AG04449 (cell line): ENCODE data around the gene RBFOX1.

Experiments
- CTCF ChIA-PET: fragments of 350-600 bp; formaldehyde crosslinking; extraction: SDS; loops from one replicate; lab custom pipeline; 2021; ENCODE audit warnings: antibody characterized with exemption; lab: Yijun Ruan, JAX
- POLR2A ChIA-PET: fragments of 400-600, 350-600 bp; formaldehyde crosslinking; extraction: SDS; loops from one replicate; lab custom pipeline; 2020; ENCODE audit warnings: antibody characterized with exemption, inconsistent platforms; lab: Yijun Ruan, JAX
- DNase-seq: peaks from one replicate; pipeline ENCODE4 v3.0.0-alpha.2; 2010; ENCODE audit warnings: low read depth, low spot score
- H3K4me3 ChIP-seq: 2 replicates; pipeline ENCODE4 v1.5.1; 2011; ENCODE audit warnings: low read depth, mild to moderate bottlenecking, control low read depth, low read length
- TF ChIP-seq, protein P1 (sequence below): IDR thresholded peaks from one replicate; pipeline ENCODE4 v1.5.1; 2011; ENCODE audit warnings: mild to moderate bottlenecking, moderate library complexity, low read length, control low read depth, inconsistent platforms; ENCODE audit not compliant: insufficient read depth; ENCODE audit errors: missing control alignments

The RBFOX1 gene

DNA sequence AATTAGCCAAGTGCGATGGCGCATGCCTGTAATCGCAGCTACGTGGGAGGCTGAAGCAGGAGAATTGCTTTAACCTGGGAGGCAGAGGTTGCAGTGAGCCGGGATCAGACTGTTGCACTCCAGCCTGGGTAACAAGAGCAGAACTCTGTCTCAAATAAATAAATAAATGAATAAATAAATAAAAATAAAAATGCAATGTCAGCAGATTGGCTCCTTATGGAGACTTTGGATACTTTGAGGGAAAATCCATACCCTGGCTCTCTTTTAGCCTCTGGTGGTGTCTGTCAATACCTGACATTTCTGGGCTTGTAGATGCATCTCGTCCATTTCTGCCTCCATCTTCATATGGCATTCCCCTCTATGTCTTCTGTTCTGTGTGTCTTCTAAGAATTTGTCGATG lies 66.7 kb downstream of the RBFOX1 start:
- H3K4me3 ChIP-seq = no peak overlapping the region
- CTCF ChIA-PET = no interaction called here
- no peak for DNase-seq
- TF ChIP-seq, protein P1, sequence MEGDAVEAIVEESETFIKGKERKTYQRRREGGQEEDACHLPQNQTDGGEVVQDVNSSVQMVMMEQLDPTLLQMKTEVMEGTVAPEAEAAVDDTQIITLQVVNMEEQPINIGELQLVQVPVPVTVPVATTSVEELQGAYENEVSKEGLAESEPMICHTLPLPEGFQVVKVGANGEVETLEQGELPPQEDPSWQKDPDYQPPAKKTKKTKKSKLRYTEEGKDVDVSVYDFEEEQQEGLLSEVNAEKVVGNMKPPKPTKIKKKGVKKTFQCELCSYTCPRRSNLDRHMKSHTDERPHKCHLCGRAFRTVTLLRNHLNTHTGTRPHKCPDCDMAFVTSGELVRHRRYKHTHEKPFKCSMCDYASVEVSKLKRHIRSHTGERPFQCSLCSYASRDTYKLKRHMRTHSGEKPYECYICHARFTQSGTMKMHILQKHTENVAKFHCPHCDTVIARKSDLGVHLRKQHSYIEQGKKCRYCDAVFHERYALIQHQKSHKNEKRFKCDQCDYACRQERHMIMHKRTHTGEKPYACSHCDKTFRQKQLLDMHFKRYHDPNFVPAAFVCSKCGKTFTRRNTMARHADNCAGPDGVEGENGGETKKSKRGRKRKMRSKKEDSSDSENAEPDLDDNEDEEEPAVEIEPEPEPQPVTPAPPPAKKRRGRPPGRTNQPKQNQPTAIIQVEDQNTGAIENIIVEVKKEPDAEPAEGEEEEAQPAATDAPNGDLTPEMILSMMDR = no peak
- POLR2A ChIA-PET = no interaction called here

DNA sequence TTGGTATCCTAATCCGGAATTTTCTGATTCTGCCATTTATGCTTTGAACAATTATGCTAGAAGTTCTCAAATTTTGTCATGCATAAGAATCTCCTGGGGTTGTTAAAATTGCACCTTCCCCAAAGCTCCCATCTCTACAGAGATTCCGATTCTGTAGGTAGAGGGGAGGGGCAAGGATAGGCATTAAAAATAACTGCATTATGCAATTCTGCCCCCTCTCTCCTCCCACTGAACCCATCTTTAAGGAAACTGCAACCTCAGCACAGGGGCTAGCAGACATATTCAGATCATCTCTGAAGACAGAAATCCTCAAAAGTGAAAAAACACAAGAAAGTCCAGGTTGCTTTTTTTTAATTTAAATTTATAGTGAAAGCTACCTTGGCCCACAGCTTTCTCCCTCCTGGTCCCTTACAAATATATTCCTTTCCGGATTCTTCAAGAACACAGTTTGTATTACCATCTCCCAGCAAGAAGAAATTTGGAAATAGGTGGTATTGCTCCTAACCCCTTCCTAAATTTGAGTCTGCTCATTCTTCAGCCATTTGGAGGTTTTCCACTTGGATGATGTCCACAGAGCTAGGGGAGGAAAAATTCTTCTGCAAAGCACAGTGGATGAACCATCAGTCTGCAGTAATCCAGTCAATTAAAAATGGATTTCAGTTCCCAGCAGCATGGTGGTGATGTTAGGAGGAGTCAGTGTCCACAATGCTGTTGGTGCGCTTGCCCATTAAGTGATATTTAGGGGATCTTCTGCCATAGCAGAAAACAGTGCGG lies 67.7 kb downstream of the RBFOX1 start:
- CTCF ChIA-PET = no interaction called here
- DNase-seq = no peak
- POLR2A ChIA-PET = no interaction called here
- no peak overlapping the region for H3K4me3 ChIP-seq
- TF ChIP-seq, protein P1 = no peak

DNA sequence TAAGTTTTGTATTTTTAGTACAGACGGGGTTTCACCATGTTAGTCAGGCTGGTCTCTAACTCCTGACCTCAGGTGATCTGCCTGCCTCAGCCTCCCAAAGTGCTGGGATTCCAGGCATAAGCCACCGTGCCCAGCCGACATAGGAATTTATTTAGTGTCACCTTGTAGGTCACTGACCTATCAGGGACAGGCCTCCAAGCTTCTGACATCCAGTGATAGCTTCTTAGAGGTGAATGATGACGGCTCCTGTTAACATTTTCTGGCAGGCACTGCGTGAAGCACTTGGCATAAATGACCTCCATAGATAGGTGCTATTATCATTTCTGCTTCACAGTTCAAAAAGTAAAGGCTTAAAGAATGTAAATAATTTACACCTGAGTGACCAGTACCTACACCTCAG lies 71.6 kb downstream of the RBFOX1 start:
- no peak for DNase-seq
- CTCF ChIA-PET = no interaction called here
- POLR2A ChIA-PET = no interaction called here

DNA sequence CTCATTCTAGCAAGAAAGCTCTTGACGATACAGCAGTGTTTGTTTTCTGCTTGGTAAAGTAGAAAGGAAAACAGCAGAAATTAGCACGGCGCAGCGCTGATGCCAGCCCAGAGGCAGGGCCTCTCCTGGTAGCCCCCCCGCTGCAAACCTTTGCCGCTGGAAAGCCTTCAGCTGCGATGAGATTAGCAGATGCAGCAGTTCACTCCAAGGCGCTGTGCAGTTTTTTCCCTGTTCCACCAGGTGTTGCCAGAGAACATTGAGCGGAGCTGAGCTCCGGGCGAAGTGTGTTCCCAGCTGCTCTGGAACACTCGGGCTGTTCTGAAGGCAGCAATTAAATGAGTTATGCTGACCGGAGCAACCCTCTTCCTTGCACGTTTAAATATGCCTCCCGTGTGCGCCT lies 72.5 kb downstream of the RBFOX1 start:
- TF ChIP-seq, protein P1 = no peak
- H3K4me3 ChIP-seq = no peak overlapping the region
- POLR2A ChIA-PET = no interaction called here
- no peak for DNase-seq
- CTCF ChIA-PET = no interaction called here

More for the DNA sequence above, 71.6 kb downstream of the RBFOX1 start:
- TF ChIP-seq, protein P1 = no peak
- no peak overlapping the region for H3K4me3 ChIP-seq

DNA sequence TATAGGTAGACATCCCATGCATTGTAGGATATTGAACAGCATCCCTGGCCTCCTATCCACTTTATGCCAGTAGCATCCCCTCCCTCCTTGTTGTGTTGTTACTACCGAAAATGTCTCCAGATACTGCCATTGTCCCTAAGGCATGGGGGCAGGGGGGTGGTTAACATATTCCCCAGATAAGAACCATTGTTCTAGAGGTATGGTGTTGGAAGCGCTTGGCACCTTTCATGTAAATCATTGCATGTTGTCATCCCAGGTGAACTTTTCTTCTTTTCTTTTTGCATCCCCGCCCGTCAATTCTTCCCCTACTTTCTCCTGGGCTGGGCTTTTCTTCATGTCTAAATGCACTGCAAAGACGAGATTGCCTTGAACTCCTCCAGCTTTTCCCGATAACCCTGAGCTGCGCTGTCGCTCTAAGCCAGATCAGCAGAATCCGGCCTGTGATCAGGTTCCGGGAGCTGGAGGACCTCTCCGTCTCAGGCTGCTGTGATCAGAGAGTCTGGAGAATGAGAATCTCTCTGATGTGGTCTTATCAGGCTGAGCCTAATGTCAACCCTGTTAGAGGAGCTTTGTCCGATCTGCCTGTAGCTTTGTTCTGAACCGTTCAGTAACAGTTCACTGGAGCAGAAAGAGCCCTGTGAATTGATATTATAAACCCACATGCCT lies 76.2 kb downstream of the RBFOX1 start:
- no peak for DNase-seq
- POLR2A ChIA-PET = no interaction called here
- TF ChIP-seq, protein P1 = no peak
- CTCF ChIA-PET = no interaction called here
- no peak overlapping the region for H3K4me3 ChIP-seq

DNA sequence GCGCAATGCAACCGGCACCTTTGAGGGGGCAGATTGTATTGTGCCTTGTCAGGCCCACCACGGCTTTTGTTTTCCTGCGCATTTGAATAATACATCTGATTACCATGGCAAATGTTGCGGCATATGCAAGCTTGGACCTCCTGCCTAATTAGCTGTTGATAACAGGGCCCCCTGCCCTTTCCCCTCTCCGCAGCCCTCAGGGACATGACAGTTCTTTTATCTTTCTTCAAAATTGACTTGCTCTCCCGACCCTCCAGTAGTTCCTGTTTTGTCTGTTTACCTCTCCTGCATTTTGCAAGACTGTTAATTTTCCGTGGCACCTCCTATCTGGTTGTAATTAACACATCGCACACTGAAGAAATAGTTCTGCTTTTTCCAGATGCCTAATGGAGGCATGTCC lies 86.8 kb downstream of the RBFOX1 start:
- TF ChIP-seq, protein P1 = no peak
- ChIA-PET CTCF (no interaction called here), POLR2A (no interaction called here)
- no peak for DNase-seq
- no peak overlapping the region for H3K4me3 ChIP-seq
